GM19372 (cell line): ENCODE results near the gene CEP128.

Source experiments
- ATAC-seq: cut with Tn5 transposase; IDR thresholded peaks from one replicate; pipeline ENCODE4 v1.9.1; 2021; ENCODE audit warnings: mild to moderate bottlenecking, low read depth, moderate library complexity; ENCODE audit not compliant: unreplicated experiment

CEP128 gene

DNA sequence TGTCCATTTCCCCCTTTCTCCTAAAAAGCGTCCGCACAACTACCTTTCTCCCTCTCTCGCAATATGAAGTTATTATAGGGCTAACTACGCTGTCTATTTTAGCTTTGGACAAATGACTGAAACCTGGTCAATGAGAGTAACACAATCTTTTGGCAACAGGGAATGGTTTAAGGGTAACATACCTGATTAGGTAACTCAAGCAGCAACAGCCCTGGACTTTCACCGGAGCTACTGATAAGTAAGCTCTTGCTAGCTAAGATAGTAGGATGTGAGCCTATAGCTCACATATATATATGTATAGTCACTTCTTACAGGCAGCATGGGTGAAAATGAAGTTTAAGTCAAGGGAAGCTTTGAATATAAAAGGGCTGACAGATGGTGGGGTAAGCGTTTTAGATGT lies 313.0 kb downstream of the CEP128 start:
- ATAC-seq = no peak

DNA sequence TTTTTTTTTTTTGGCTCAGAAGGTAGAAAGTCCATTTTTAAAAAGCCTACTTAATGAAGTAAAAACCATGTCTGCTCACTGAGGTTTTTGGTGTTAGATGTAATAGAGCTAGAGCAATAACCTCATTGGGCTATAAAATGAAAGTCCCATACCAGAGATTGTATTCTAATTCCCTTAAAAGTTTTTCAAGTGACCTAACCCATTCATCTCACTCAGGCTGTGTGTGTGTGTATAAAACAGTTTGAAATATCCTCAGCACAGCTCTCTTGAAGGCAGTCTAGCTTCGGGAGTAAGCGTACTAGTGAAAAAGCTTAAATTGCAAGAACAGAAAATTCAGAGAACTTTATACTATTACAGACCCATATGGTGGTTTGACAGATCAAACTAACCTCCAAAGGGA lies 313.8 kb downstream of the CEP128 start:
- no peak for ATAC-seq

DNA sequence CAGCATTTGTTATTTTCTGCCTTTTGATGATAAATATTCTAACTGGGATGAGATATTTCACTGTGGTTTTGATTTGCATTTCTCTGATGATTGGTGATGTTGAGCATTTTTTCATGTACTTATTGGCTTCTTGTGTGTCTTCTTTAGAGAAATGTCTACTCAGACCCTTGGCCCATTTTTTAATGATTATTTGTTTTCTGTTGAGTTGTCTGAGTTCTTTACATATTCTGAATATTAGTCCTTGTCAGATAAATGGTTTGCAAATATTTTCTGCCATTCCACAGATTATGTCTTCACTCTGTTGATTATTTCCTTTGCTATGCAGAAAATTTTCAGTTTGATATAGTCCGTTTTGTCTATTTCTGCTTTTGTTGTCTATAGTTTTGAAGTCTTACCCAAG lies 317.0 kb downstream of the CEP128 start:
- ATAC-seq = no peak

DNA sequence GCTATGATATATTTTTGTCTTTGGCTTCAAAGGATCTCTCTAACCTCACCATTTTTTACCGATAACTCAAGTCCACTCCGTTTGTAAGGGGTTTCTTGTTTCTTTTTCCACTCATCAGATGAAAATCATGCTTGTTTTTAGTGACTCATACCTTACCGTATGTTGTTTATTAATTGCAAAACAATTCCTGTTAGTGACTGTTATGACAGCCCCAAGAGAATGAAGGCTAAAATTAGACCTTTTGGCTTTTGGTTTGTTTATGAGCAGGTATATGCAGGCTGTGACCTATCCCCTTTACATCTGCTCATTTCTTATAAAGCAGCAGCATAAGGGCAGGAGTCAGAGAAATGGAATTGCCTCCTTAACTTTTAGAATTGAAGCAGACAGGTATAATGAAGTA lies 319.8 kb downstream of the CEP128 start:
- no peak for ATAC-seq

DNA sequence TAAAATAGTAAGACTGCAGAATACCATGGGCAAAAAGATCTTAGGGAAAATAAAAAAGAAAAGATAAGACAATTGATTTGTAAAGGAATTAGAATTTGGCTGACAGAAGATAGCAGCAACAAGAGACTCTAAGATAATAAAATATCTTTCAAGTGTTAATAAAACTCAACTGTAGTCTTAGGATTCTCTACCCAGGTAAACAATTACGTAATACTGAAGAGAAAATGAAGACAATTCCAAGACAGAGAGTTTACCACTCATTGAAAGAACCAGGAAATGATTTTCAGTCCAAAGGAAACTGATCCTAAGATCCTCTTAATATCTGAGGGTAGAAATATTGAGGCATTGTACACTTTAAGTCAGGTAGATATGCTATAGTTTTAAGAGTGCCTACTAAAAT lies 321.1 kb downstream of the CEP128 start:
- no peak for ATAC-seq

DNA sequence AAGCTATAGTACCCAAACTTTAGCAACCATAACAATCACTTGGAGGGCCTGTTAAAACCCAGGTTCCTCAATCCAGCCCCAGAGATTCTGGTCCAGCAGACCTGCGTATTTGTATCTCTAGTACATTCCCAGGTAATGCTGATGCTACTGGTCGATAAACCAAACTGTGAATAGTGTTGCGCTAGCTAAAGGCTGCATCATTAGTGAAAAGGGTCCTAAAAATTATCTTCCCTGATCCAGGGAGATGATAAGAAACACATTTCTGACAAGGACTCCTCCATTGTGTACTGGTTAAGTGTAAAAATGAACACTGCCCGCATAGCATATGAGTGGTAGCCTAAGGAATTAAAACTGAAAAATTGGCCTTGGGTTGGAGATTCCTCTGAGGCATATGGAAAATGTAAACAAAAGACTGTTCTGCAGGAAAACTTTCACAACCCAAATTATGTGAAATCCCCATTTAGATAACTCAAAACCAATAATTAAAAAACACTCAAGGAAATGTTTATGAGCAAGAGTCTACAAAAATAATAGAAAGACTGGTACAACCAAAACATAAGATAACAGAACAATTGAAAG lies 322.7 kb downstream of the CEP128 start:
- ATAC-seq = no peak

DNA sequence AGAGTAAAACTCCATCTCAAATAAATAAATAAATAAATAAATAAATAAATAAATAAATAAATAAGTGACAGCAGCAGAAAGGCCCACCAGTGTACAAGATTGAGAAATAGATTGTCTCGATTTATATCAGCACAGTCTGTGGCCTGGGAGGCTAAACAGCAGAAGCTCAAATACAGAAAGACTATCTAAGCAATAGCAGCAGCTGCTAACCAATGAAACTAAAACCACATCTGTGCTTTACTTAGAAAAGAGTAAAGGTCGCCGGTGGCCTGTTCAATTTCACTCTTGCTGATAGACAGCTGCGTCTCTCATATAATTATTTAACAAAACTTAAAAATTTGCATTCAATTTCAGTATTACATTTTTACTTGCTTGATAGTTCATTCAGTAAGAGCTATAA lies 325.7 kb downstream of the CEP128 start:
- ATAC-seq = peak; percentile 80

DNA sequence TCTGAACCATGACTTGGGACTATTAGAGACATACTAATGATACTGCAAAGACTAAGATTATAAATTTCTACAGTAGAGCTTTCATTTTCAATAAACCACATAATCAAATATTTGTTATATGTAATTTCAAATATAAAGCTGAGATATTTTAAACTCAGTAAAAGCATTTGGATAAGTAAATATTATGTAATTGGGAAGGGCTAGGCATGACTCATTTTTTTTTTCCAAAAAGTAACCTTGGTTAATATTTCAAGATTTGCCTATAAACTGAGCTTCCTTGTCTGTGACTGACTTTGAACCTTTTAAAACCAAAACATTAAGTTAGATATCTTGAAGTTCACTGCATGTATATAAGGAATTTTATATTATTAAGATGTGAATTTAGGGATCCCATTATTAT lies 332.5 kb downstream of the CEP128 start:
- ATAC-seq = no peak

DNA sequence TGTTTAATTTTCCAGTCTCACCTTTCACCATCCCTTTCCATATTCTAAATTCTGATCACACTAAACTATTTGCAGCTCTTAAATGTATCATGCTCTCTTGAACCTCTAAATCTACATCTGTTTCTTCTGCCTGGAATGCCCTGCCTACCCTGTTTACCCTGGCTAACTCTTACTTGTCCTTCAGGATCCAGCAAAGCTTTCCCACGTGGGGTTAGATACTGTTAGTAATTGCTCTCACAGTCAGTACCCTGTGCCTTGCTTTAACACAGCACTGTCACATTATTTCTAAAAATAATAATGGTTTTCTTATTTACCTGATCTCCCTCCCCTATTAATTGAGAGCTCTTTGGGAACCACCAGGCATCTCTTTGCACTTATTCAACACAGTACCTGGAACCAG lies 333.0 kb downstream of the CEP128 start:
- no peak for ATAC-seq

DNA sequence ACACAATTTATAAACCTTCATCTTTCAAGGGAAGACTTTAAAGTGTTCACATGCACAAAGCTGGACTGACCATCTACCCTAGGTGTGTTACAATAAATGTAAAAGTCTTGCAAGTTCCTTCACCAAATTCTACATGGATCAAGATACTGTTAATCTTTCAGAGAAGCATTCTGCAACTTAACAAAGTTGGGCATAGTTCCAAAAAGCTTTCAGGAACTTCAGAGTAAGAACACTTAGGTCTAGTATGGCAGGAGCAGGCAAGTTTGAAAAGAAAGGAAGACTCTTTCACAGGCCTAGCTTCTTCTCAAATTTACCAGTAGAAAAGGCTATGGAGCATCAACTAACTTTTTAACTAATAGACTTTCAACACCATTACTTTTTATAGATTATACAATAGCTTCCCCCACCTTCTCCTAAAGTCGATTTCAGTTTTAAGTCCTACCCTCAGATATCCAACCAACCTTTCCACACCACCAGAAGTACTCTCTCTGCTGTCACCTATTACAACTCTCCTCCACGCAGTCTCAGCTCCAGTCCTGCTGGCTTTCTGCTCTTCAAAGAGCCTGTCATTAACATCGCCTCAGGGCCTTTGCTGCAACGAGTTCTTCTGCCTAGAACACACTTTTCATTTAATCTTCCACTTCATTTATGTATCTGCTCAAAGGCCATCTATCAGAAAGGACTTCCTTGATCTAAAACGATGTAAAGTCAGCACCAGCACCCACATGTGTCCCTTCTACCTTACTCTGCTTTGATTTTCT lies 333.9 kb downstream of the CEP128 start:
- ATAC-seq = no peak

DNA sequence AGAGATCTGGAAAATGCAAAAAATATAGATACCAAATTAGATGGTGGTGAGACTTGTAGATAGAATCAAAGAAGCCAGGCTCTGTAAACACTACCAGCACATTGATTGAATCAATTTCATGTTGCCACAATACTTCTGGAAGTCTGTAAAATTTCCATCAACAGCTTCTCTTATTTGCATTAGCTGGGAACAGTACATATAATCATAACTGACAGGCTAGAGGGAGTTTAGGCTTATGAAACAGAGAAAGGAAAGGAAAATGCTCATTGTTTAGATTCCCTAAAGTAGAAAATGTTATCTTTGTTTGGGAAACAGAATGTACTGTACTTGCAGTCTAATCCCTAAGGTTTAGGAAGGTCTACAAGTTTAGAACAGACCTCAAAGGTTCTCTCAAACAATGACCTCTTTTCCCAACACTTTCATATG lies 335.2 kb downstream of the CEP128 start:
- ATAC-seq = no peak

DNA sequence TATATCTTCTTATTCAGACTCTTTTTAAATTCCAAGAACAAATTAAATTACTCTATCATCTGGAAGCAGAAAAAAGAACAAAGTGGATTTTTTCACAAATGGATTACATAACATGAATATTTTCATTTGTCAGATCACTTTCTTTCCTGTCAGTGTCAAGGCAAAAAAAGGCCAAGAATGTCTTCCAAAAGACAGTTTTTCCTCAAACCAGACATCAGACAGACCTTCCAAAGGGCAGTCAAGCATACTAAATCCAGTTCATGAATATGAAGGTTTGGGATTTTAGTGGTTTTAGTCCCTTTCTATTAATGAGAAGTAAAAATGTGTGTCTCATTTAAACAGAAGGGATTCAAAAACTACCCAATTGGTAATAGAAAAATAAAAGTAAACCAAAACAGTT lies 336.0 kb downstream of the CEP128 start:
- no peak for ATAC-seq

DNA sequence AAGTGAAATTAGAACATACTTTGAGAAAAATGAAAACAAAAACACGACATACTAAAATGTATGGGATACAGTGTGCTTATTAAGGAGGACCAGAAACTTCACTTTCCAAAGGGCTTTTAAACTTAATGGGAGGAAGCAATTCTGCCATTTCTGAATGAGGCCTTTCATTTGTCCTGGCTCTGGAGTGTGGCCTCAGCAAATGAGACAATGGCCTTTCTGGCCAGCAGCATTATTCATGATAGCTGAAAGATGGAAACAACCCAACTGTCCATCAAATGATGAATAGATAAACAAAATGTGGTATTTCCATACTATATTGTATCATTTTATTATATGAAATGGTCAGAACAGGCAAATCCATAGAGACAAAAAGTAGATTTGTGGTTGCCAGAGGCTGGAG lies 338.6 kb downstream of the CEP128 start:
- no peak for ATAC-seq

DNA sequence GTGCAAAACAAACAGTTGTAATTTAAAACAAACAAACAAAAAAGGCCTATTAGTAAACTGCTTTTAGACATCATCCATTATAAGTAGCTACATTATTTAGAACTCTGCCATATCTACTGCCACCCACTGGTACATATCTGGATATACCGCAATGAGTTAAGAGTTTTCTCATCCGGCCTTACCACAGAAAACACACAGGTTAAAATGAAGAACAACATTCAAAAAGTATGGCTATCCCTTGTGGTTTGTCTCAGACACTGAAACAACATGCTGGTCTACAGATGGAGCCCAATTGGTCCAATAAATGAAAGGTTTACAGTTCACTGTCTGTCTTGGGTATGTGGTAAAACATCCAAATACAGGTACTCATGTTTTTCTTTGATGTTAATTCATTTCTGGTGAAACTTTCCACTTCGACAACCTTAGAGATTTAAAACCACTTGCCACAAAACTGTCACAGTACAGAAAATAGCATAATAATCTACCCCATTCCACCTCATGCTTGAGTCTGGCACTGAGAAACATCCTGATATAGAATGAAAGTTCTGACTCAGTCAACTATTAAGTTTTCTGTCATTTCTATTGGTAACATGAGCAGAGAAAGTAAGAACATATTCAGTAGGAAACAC lies 354.3 kb downstream of the CEP128 start:
- ATAC-seq = peak; percentile 89

DNA sequence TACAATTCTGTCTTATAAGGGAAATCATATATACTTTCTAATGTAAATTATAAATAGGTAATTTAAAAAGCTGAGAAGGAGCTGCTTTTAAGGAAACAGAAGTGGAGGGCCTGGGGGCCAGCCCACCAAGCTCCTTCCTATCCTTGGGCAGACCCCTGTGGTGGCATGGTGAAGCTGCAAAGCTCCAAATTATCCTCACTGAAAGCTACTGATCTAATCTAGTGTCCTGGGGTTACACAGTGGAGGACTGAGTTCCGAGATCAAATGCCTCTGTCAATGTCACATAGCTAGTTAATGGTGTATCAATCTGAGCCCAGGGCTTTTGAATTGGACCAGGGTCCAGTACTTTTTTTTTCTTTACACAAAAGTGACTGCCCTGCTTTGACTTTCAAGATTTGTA lies 355.4 kb downstream of the CEP128 start:
- ATAC-seq = no peak

DNA sequence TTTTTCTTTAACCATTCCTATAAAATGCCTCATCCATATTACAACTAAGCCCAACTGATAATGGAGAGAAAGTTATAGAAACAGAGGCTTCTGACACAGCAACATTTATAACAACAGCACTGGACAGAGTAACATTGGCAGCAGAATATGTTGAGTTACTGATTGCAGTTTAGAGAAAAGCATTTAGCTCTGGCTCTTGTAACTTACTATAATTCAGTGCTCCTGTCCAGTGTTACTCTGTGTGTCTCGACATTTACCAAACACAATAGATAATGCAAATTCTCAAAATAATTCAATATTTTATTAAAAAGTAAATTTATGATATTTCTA lies 356.1 kb downstream of the CEP128 start:
- ATAC-seq = no peak

DNA sequence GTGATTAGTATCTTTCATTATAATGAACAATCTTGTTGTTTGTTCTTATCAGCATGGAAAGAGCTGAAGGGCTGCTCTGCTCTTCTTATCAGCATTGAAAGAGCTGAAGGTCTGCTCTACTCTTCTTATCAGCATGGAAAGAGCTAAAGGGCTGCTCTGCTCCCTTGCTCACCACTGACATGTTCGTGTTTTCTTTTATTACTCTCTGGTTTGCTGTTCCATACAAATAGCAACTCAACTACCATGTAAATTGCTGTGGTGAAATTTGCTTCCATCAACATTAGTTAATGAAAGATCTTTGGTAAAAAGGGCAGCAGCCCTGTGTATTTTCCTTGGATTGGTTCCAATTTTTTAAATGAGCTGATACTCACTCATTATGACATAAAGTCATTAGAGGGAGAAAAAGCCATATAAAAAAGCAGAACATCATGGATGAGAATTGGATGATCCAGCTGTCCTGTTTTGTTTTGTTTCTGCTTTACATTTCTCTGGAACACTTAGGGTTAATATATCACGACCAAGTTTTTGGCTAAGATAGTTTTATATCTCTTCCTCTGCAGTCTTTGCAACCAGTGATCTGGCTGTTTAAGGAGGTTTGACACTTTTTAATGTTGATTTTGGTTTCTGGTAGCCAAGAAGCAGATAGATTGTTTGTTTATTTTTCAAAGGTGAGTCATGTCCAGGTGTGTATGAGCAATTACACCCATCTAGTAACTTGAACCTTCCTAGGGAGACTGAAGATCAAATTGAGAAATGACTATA lies 356.6 kb downstream of the CEP128 start:
- no peak for ATAC-seq

DNA sequence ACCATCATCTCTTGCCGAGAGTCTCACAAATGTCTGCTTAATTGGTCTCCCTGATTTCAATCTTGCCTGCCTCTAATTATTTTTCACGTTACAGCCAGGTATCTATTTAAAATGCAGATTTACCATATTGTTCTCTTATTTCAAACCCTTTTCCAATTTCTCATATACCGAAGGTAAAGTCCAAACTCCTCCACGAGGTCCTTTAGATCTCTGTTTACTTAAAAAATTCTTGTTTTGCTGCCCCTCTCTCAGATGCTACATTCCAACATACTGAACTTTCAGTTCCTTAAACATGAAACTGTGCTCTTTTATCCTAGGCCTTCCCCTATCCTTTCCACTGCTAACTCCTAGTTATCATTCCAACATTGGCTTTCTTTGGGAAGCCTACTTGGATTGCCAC lies 363.9 kb downstream of the CEP128 start:
- no peak for ATAC-seq

DNA sequence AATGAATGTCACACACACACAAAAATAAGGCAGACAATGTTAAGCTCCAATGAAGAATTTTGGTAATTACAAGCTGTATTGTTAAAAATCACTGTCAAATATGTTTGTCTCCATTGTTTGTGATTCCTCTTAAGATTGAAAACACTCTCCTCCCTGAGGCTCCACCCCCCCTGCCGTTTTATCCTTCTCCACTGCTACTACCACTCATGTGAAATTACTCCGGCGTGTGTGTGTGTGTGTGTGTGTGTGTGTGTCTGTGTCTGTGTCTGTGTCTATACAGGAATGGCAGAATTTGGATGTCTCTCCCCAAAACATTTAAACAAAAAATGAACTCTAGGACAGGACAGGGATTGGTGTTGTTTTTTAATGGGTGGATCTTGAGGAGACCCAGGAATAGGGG lies 365.1 kb downstream of the CEP128 start:
- ATAC-seq = no peak

DNA sequence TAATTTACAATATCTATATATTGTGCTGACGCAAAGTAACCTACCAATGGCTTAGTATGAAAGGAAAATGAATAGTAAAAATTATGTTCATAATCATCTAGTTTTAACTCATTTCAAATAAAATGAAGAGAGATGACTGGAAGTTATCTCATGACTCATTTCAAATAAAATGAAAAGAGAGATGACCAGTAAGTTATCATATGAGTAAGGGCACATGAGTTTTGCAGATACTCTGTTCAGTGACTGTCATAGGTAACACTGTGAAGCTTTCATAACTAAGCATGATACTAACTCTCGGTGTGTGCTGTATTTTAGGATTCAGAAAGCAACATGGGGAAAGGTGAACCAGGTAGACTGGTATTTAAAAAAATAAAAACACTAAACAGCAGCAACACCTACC lies 365.8 kb downstream of the CEP128 start:
- no peak for ATAC-seq

DNA sequence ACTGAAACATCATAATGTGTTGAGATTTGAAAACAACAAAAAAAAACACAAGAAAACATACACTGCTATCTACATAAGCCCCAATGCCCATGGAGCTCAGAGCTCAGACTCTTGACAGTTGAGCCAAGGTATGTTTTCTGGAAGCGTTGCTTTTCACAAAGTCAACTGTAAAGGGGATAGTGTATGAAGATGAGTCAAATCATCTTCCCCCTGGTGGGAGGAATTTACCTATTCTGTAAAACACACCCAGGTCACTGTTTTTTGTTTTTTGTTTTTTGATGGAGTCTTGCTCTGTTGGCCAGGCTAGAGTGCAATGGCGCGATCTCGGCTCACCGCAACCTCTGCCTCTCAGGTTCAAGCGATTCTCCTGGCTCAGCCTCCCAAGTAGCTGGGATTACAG lies 368.9 kb downstream of the CEP128 start:
- no peak for ATAC-seq

DNA sequence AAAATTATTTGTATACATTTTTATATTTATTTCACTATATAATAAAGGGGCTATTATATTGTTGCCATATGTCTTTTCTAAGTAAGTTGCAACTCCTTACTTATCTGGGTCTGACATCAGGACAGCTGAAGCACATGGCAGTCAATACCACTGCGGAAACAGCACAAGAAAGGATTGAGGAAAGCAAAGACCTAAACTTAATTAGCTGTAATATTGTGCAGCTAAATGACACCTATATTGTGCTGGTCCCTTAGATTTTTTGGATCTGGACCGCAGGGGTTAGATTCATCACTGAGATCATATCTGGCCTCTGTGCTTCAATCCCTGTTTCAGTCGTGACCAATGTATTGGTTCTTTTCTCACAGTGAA lies 370.6 kb downstream of the CEP128 start:
- no peak for ATAC-seq
